Right lobe of liver (tissue), 6 donors: ENCODE measurements around the gene TOX3. TPM values are rescaled to one million over a fixed set of nuclear protein-coding genes. Genes with fewer than 3 reads are reported as not detected.

Experiments
- ATAC-seq, 4 donors: fragments of 200-7000 bp; cut with Tn5 transposase; one replicate each; pipeline ENCODE4 v1.9.1; 2020; ENCODE audit warnings: mild to moderate bottlenecking in 4 of 4, moderate library complexity in 4 of 4
- DNase-seq, 3 donors: peaks; one replicate each; pipeline ENCODE4 v3.0.0-alpha.2; 2020
- H3K27ac ChIP-seq, 3 donors: fragments of 200-600 bp; one replicate each; pipeline ENCODE4 v1.8.0; 2022
- H3K27me3 ChIP-seq, 2 donors: fragments of 200-600 bp; one replicate each; pipeline ENCODE4 v1.8.0; 2022
- H3K36me3 ChIP-seq, 4 donors: fragments of 200-600 bp; sonication (generic) in 1 of 4; one replicate each; pipeline versions ENCODE4 v1.5.1 to v1.8.0; 2017 to 2022; ENCODE audit warnings: control low read depth in 1 of 4
- H3K4me1 ChIP-seq, 4 donors: fragments of 200-600 bp; sonication (generic) in 1 of 4; one replicate each; pipeline versions ENCODE4 v1.5.1 to v1.8.0; 2017 to 2022; ENCODE audit warnings: control low read depth in 1 of 4
- H3K4me3 ChIP-seq, 3 donors: fragments of 200-600 bp; one replicate each; pipeline ENCODE4 v1.8.0; 2022
- H3K9me3 ChIP-seq, 4 donors: fragments of 200-600 bp; sonication (generic) in 1 of 4; one replicate each; pipeline versions ENCODE4 v1.5.1 to v1.8.0; 2017 to 2022; ENCODE audit warnings: control low read depth in 1 of 4
- POLR2A ChIP-seq: fragments of 450-650 bp; IDR thresholded peaks from one replicate; pipeline ENCODE4 v1.6.1; 2017; ENCODE audit warnings: antibody characterized with exemption, mild to moderate bottlenecking
- WGBS: methylation state at CpG from one replicate; pipeline ENCODE4 v1.1.6; 2018; ENCODE audit warnings: low coverage, low lambda C conversion rate; ENCODE audit not compliant: insufficient coverage; ENCODE audit errors: missing lambda C conversion rate; 5-methylcytosine and 5-hydroxymethylcytosine counted together
- intact Hi-C, 2 donors: fragments of 100-400 bp; cut with DNase I; formaldehyde crosslinking; loops; one replicate each; pipeline versions ENCODE4 v1.11.2 to v1.14.1; 2022
- total RNA-seq, 6 experiments: library from RNA; depleted of rRNA in 2 of 6; stranded (reverse); fragments of >200 nt in 2 of 6; fragmentation: NEBNext Ultra II Directional in 3 of 6; extraction: Animal tissue kit (Norgen Biotek cat#: 25700) in 3 of 6; gene quantifications; one replicate each; pipeline versions ENCODE4 v1.1.0 to v1.2.4, GENCODE V29; 2016 to 2023
- TF ChIP-seq, protein P1 (sequence below), 4 donors: fragments of 200-600 bp in 3 of 4; fragments of 450-650 bp in 1 of 4; IDR thresholded peaks; one replicate each; pipeline versions ENCODE4 v1.5.1 to v1.8.0; 2016 to 2022; ENCODE audit warnings: antibody characterized with exemption in 4 of 4, mild to moderate bottlenecking in 2 of 4
- donor health status: DM: no; HTN: yes; CAD: no.
- donor health status: DM: no; HTN: no; CAD: no.
- donor health status: DM: no; HTN: no; CAD: no.
- donor health status: DM: no; HTN: yes; CAD: no.
- donor health status: DM: no; HTN: yes; CAD: no.

TOX3 gene
- total RNA-seq, 6 experiments from 2014 or later = 0.92 to 5.8 (median 3.6) TPM

DNA sequence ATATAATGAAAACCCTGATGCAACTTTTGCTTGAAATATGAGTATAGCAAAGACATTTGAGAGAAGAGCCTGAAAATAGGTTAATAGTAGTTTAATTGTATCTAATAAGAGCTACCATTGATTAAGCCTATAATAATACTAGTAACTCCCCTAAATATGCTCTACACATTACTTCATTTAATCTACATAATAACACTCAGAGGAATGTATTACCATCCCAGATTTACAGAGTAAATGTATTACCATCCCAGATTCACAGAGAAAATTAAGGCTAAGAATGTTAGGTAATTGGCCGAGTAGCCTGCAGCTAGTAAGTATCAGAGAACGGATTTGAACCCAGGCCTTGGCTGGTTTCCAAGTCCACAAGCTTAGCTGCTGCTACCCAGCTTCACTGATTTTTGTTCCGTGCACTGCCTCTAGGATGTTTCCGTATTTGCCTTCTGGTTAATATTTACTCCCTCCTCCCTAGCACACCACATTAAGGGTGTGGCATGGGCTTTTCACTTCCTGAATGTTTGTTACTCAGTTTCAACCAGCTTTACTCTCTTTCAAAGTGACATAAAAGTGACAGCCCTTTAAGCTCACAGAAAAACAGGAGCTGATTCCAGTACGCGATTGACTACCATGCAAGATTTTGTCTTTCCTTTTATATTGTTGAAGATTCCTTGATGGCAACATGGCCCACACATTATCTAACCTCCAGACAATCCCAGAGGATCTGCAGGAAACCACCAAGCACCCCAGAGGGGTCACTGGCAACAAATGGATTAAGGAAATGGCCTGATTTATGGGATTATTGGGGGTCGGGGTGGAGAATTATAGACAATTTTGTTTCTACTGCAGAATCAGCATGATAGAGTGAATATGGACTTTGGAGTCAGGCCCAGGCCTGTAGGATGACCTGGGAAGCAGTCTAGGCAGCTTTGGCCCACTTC is 26.7 kb upstream of the TOX3 start:
- TF ChIP-seq POLR2A = peak; percentile 43
- TF ChIP-seq, protein P1, sequence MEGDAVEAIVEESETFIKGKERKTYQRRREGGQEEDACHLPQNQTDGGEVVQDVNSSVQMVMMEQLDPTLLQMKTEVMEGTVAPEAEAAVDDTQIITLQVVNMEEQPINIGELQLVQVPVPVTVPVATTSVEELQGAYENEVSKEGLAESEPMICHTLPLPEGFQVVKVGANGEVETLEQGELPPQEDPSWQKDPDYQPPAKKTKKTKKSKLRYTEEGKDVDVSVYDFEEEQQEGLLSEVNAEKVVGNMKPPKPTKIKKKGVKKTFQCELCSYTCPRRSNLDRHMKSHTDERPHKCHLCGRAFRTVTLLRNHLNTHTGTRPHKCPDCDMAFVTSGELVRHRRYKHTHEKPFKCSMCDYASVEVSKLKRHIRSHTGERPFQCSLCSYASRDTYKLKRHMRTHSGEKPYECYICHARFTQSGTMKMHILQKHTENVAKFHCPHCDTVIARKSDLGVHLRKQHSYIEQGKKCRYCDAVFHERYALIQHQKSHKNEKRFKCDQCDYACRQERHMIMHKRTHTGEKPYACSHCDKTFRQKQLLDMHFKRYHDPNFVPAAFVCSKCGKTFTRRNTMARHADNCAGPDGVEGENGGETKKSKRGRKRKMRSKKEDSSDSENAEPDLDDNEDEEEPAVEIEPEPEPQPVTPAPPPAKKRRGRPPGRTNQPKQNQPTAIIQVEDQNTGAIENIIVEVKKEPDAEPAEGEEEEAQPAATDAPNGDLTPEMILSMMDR (IDR thresholded peaks at IDR 0.05) = peak in 1 of 4 donors; percentile 20
- Histone ChIP-seq H3K4me3 (no peak overlapping the region), H3K4me1 (peaks cover 0 to 25% (median 9%) of the 10 kb centered on the region in 4 donors), H3K27ac (peak overlapping the region; percentile 23 to 81 (median 54)), H3K9me3 (no peaks in the 10 kb centered on the region), H3K27me3 (no peaks in the 10 kb centered on the region), H3K36me3 (no peaks in the 10 kb centered on the region)
- DNase-seq (peak; percentile 32 to 62 (median 57)), ATAC-seq (peak; percentile 86 to 92 (median 89))
- 27% methylated on average over 6 of the region's 7 CpGs for WGBS
- intact Hi-C loops = no loop called here

GRCh38 chr16:52572656-52573055 is 25.7 kb upstream of the TOX3 start:
- ATAC-seq (peak in 2 of 4 donors; percentile 10 to 36), DNase-seq (no peak)
- Histone ChIP-seq H3K27me3 (no peaks in the 10 kb centered on the region), H3K4me1 (peaks cover 0 to 18% (median 5%) of the 10 kb centered on the region in 4 donors), H3K4me3 (no peak overlapping the region), H3K27ac (no peak overlapping the region), H3K9me3 (no peaks in the 10 kb centered on the region), H3K36me3 (no peaks in the 10 kb centered on the region)
- TF ChIP-seq, protein P1 (IDR thresholded peaks at IDR 0.05) = no peak
- TF ChIP-seq POLR2A = no peak
- WGBS = 80% methylated on average over 1 of the region's 1 CpG
- intact Hi-C loops = no loop called here

DNA sequence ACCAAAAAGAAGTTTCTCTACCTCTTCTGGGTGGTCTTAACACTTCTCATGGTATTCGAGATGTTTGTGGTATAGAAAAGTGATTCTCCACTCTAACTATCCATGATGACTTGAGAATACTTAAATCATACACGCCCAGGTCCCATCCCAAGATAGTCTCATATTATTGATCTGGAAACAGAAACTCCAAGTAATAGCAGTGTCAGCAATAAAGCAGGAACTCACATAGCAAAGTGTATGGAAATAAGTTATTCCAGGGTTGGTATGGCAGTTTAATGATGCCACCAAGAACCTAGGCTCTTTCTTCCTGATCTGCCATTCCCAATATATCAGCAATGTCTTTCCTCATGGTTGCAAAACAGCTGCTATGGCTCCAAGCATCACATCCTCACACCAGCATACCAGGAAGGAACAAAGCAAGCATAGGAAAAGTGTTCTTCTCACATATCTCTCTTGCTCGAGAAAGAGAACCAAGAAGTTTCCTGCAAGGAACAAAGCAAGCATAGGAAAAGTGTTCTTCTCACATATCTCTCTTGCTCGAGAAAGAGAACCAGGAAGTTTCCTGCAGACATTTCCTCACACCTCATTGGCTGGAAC is 23.6 kb upstream of the TOX3 start:
- intact Hi-C loops = no loop called here
- Histone ChIP-seq H3K27me3 (no peaks in the 10 kb centered on the region), H3K4me3 (no peak overlapping the region), H3K9me3 (no peaks in the 10 kb centered on the region), H3K4me1 (peaks cover 0 to 13% (median 3%) of the 10 kb centered on the region in 4 donors), H3K36me3 (no peaks in the 10 kb centered on the region), H3K27ac (no peak overlapping the region)
- DNase-seq (no peak), ATAC-seq (no peak)
- no peak for TF ChIP-seq POLR2A
- TF ChIP-seq, protein P1 (IDR thresholded peaks at IDR 0.05) = no peak
- WGBS = 67% methylated on average over 4 of the region's 4 CpGs

DNA sequence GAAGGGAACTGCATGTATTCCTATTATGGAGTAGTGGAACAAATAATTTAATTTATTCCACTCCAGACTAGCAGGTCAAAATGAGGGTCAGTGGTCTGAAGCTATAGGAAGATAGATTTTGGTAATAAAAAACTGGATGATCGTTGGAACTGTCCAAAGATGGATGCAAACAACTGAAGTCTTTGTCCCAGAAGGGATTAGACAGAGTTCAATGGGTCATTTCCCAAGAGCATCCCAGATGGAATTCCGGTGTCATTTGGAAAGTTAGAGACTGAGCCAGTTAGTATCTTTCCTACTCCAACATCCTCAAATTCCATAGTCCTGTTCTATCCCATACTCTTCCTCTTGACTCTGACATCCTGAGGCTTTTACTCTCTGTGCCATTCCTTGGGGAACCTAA is 22.8 kb upstream of the TOX3 start:
- H3K9me3 ChIP-seq = no peaks in the 10 kb centered on the region
- peaks cover 0 to 22% (median 4%) of the 10 kb centered on the region in 4 donors for H3K4me1 ChIP-seq
- no peaks in the 10 kb centered on the region for H3K36me3 ChIP-seq
- WGBS = 61% methylated on average over 2 of the region's 2 CpGs
- no peak overlapping the region for H3K4me3 ChIP-seq
- no peaks in the 10 kb centered on the region for H3K27me3 ChIP-seq
- TF ChIP-seq POLR2A = no peak
- TF ChIP-seq, protein P1 (IDR thresholded peaks at IDR 0.05) = no peak
- intact Hi-C loops = no loop called here
- H3K27ac ChIP-seq = no peak overlapping the region
- ATAC-seq (no peak), DNase-seq (no peak)
